ENCODE results near the gene EIF2S2.
"Not testable (repeated sequence)": the region's sequence is repeated elsewhere in the genome, so short reads cannot be mapped to it uniquely, and the experiment has no call there.

DNA sequence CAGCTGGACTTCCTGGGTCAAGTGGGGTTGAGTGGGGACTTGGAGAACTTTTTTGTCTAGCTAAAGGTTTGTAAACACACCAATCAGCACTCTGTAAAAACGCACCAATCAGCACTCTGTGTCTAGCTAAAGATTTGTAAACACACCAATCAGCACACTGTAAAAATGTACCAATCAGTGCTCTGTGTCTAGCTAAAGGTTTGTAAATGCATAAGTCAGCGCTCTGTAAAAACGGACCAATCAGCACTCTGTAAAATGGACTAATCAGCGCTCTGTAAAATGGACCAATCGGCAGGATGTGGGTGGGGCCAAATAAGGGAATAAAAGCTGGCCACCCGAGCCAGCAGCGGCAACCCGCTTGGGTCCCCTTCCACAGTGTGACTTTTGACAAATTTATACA lies 40.0 kb upstream of the EIF2S2 start:
- not testable (repeated sequence) for TF ChIP-seq OVOL2 (CRISPR knock-in tag; IDR thresholded peaks at IDR 0.05; ENCODE audit: borderline replicate concordance); MXD4 (CRISPR knock-in tag; IDR thresholded peaks at IDR 0.05; ENCODE audit: borderline replicate concordance); TEAD1 (CRISPR knock-in tag; IDR thresholded peaks at IDR 0.05); JAZF1 (CRISPR knock-in tag; IDR thresholded peaks at IDR 0.05); FOXJ3 (CRISPR knock-in tag; IDR thresholded peaks at IDR 0.05; ENCODE audit: borderline replicate concordance); TCF7 (CRISPR knock-in tag; IDR thresholded peaks at IDR 0.05; ENCODE audit: low read depth)
- TF ChIP-seq, protein P1, sequence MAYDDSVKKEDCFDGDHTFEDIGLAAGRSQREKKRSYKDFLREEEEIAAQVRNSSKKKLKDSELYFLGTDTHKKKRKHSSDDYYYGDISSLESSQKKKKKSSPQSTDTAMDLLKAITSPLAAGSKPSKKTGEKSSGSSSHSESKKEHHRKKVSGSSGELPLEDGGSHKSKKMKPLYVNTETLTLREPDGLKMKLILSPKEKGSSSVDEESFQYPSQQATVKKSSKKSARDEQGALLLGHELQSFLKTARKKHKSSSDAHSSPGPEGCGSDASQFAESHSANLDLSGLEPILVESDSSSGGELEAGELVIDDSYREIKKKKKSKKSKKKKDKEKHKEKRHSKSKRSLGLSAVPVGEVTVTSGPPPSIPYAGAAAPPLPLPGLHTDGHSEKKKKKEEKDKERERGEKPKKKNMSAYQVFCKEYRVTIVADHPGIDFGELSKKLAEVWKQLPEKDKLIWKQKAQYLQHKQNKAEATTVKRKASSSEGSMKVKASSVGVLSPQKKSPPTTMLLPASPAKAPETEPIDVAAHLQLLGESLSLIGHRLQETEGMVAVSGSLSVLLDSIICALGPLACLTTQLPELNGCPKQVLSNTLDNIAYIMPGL (CRISPR knock-in tag; IDR thresholded peaks at IDR 0.05): not testable (repeated sequence)
- TF ChIP-seq, protein P2, sequence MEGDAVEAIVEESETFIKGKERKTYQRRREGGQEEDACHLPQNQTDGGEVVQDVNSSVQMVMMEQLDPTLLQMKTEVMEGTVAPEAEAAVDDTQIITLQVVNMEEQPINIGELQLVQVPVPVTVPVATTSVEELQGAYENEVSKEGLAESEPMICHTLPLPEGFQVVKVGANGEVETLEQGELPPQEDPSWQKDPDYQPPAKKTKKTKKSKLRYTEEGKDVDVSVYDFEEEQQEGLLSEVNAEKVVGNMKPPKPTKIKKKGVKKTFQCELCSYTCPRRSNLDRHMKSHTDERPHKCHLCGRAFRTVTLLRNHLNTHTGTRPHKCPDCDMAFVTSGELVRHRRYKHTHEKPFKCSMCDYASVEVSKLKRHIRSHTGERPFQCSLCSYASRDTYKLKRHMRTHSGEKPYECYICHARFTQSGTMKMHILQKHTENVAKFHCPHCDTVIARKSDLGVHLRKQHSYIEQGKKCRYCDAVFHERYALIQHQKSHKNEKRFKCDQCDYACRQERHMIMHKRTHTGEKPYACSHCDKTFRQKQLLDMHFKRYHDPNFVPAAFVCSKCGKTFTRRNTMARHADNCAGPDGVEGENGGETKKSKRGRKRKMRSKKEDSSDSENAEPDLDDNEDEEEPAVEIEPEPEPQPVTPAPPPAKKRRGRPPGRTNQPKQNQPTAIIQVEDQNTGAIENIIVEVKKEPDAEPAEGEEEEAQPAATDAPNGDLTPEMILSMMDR (IDR thresholded peaks at IDR 0.05): not testable (repeated sequence)
- TF ChIP-seq, protein P3, sequence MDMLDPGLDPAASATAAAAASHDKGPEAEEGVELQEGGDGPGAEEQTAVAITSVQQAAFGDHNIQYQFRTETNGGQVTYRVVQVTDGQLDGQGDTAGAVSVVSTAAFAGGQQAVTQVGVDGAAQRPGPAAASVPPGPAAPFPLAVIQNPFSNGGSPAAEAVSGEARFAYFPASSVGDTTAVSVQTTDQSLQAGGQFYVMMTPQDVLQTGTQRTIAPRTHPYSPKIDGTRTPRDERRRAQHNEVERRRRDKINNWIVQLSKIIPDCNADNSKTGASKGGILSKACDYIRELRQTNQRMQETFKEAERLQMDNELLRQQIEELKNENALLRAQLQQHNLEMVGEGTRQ (CRISPR knock-in tag; IDR thresholded peaks at IDR 0.05): not testable (repeated sequence)
- TF ChIP-seq, protein P4, sequence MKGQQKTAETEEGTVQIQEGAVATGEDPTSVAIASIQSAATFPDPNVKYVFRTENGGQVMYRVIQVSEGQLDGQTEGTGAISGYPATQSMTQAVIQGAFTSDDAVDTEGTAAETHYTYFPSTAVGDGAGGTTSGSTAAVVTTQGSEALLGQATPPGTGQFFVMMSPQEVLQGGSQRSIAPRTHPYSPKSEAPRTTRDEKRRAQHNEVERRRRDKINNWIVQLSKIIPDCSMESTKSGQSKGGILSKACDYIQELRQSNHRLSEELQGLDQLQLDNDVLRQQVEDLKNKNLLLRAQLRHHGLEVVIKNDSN (CRISPR knock-in tag; IDR thresholded peaks at IDR 0.05): not testable (repeated sequence)

Data from WTC11 (cell line).